Measurements from ENCODE around the gene SUSD6.

GRCh38 chr14:69632593-69633151 is 21.3 kb downstream of the SUSD6 start:
- TF ChIP-seq CTCF (conservative IDR thresholded peaks at IDR 0.05): no peak
- no peak for TF ChIP-seq ZFX (IDR thresholded peaks at IDR 0.05)
